SK-N-SH treated with all-trans-retinoic acid at 6 μM for 48 hours (cell line): ENCODE data around the gene GALNT3.

Experiments used
- BACH2 ChIP-seq: fragments of 250-450 bp; sonication (Bioruptor Pico); IDR thresholded peaks from 2 replicates; pipeline ENCODE4 v1.9.0; 2021; ENCODE audit warnings: mild to moderate bottlenecking, borderline replicate concordance
- CSDC2 ChIP-seq: fragments of 250-450 bp; sonication (Bioruptor Pico); IDR thresholded peaks from 2 replicates; pipeline ENCODE4 v1.5.0; 2020; ENCODE audit warnings: mild to moderate bottlenecking, moderate library complexity
- GLIS3 ChIP-seq: fragments of 250-450 bp; sonication (Bioruptor Pico); IDR thresholded peaks from 2 replicates; pipeline ENCODE4 v1.5.0; 2020; ENCODE audit warnings: mild to moderate bottlenecking, moderate library complexity
- ISL1 ChIP-seq: fragments of 250-450 bp; sonication (Bioruptor Pico); IDR thresholded peaks from 2 replicates; pipeline ENCODE4 v2.1.2; 2022; ENCODE audit warnings: mild to moderate bottlenecking, moderate library complexity
- RARB ChIP-seq: fragments of 250-450 bp; sonication (Bioruptor Pico); IDR thresholded peaks from 2 replicates; pipeline ENCODE4 v1.8.0; 2021; ENCODE audit warnings: mild to moderate bottlenecking, moderate library complexity
- TF ChIP-seq, protein P1 (sequence below): fragments of 250-450 bp; sonication (Bioruptor Pico); IDR thresholded peaks from 2 replicates; pipeline ENCODE4 v1.8.0; 2020; ENCODE audit warnings: mild to moderate bottlenecking, moderate library complexity, borderline replicate concordance
- TF ChIP-seq, protein P2 (sequence below): fragments of 250-450 bp; sonication (Bioruptor Pico); IDR thresholded peaks from 2 replicates; pipeline ENCODE4 v1.5.1; 2020; ENCODE audit warnings: low read depth, mild to moderate bottlenecking, moderate library complexity

DNA sequence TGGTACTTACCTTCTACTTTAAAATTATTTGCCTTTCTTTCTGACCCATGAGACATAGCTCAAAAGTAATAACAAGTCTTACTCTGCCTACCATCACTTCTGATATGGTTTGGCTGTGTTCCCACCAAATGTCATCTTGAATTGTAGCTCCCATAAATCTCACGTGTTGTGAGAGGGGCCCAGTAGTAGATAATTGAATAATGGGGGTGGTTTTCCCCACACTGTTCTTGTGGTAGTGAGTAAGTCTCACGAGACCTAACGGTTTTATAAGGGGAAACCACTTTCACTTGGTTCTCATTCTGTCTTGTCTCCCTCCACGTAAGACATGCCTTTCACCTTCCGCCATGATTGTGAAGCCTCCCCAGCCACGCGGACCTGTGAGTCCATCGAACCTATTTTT lies 47.5 kb downstream of the GALNT3 start:
- TF ChIP-seq RARB (CRISPR knock-in tag) (no peak), GLIS3 (CRISPR knock-in tag) (no peak), CSDC2 (CRISPR knock-in tag) (no peak), BACH2 (CRISPR knock-in tag) (no peak), ISL1 (CRISPR knock-in tag) (no peak)
- TF ChIP-seq, protein P1, sequence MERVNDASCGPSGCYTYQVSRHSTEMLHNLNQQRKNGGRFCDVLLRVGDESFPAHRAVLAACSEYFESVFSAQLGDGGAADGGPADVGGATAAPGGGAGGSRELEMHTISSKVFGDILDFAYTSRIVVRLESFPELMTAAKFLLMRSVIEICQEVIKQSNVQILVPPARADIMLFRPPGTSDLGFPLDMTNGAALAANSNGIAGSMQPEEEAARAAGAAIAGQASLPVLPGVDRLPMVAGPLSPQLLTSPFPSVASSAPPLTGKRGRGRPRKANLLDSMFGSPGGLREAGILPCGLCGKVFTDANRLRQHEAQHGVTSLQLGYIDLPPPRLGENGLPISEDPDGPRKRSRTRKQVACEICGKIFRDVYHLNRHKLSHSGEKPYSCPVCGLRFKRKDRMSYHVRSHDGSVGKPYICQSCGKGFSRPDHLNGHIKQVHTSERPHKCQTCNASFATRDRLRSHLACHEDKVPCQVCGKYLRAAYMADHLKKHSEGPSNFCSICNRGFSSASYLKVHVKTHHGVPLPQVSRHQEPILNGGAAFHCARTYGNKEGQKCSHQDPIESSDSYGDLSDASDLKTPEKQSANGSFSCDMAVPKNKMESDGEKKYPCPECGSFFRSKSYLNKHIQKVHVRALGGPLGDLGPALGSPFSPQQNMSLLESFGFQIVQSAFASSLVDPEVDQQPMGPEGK = no peak
- TF ChIP-seq, protein P2, sequence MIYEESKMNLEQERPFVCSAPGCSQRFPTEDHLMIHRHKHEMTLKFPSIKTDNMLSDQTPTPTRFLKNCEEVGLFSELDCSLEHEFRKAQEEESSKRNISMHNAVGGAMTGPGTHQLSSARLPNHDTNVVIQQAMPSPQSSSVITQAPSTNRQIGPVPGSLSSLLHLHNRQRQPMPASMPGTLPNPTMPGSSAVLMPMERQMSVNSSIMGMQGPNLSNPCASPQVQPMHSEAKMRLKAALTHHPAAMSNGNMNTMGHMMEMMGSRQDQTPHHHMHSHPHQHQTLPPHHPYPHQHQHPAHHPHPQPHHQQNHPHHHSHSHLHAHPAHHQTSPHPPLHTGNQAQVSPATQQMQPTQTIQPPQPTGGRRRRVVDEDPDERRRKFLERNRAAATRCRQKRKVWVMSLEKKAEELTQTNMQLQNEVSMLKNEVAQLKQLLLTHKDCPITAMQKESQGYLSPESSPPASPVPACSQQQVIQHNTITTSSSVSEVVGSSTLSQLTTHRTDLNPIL (CRISPR knock-in tag) = no peak
